ENCODE results near the gene PLK1.

DNA sequence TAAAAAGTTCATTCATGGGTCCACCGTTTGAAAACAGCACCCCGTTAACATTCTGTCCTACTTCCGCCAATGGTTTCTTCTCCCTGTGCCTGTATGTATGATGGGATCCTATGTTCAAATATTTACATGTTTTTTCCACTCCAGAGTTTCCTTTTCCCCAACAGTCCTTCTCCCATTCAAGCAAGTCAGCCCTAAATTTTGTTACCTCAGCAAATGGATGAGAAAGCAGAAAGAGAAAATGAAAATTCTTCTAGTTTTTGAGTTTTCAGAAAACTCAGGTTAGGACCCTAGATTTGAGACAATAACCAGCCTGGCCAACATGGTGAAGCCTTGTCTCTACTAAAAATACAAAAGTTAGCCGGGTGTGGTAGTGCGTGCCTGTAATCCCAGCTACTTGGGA is 37.8 kb downstream of the PLK1 start:
- TF ChIP-seq CTCF (IDR thresholded peaks at IDR 0.05) = no peak
- no peak for TF ChIP-seq POLR2A (IDR thresholded peaks at IDR 0.05)

Data from lower leg skin (tissue), 3 donors.